GM13977 (cell line): Measurements from ENCODE around the gene MAST4.
A peak's percentile ranks its signal among the peaks of the same experiment; 100 is the strongest.

Experiments
- DNase-seq: peaks from one replicate; pipeline ENCODE4 v3.0.0; 2012; ENCODE audit warnings: low spot score
- in situ Hi-C: fragments of 300-500 bp; cut with MboI; formaldehyde crosslinking; loops from one replicate; pipeline ENCODE4 v1.12.0; 2022; ENCODE audit warnings: low sequenced_read_pairs, low pct_unique_long_range_greater_than_20kb, mixed read lengths, inconsistent platforms; ENCODE audit not compliant: unreplicated experiment
- TF ChIP-seq, protein P1 (sequence below): IDR thresholded peaks from 2 replicates; pipeline ENCODE4 v1.5.1; 2012; ENCODE audit warnings: mild to moderate bottlenecking, control low read depth; ENCODE audit not compliant: insufficient read depth; ENCODE audit errors: extremely low read depth, missing control alignments

The MAST4 gene

DNA sequence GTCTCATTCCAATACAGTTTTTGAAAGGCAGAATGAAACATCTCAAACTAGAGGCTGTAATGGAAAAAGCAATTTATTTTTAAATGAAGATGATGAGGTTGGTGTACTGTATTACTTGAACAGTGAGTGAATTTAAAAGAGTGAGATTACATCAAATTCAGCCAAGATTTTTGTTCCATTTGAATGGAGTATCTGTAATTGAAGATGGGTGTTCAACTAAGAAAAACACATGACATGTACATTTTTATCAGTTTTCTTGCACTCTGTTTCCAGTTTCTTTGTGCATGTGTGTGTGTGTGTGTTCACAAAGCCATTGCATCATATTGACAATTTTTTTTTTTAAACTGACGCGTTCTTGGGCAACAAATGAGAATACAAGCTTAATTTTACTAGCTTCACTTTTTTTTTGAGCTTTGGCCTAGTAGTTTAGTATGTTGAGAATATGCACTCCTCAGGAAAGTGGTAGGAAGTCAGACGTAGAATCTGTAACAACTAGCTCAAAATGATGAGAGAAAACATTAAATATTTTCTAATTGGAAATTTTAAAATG is 243.5 kb downstream of the MAST4 start:
- in situ Hi-C loops = no loop called here
- TF ChIP-seq, protein P1, sequence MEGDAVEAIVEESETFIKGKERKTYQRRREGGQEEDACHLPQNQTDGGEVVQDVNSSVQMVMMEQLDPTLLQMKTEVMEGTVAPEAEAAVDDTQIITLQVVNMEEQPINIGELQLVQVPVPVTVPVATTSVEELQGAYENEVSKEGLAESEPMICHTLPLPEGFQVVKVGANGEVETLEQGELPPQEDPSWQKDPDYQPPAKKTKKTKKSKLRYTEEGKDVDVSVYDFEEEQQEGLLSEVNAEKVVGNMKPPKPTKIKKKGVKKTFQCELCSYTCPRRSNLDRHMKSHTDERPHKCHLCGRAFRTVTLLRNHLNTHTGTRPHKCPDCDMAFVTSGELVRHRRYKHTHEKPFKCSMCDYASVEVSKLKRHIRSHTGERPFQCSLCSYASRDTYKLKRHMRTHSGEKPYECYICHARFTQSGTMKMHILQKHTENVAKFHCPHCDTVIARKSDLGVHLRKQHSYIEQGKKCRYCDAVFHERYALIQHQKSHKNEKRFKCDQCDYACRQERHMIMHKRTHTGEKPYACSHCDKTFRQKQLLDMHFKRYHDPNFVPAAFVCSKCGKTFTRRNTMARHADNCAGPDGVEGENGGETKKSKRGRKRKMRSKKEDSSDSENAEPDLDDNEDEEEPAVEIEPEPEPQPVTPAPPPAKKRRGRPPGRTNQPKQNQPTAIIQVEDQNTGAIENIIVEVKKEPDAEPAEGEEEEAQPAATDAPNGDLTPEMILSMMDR = no peak
- no peak for DNase-seq

DNA sequence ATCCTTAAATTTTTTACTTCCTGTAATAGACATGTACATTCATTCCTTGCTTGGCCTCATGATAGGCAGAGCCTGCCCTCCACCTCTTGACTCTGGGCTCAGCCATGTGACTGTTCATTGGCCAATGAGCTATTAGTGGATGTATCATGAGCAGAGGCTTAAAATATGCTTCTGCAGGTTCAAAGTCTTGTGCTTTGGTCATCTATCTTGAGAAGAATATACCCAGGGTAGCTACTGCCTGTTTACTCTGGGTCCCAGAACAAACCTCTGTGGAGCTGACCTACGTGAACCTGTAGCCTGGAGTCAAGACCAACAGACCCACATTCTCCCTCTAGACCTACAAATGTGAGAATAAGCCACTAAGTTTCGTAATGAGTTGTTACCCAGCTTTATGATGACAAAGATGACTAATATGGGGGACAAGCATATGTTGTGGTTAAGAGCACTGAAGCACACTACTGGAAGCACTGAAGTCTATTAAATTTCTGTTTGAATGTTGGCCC is 244.4 kb downstream of the MAST4 start:
- peak; percentile 51 for DNase-seq
- TF ChIP-seq, protein P1 = no peak
- in situ Hi-C loops = no loop called here

DNA sequence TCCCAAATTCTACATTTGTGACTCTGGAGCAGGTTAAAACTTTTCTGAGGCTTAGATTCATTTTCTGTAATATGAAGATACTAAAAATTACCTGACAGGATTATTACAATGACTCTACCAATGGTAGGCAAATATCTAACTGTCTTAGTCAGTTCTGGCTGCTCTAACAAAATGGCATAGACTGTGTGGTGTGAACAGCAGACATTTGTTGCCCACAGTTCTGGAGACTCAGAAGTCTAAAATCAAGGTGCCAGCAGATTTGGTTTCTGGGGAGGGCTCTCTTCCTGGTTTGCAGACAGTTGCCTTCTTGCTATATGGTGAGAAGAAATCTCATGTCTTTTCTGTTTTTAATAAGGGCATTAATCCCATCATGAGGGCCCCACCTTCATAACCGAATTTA is 245.1 kb downstream of the MAST4 start:
- in situ Hi-C loops = no loop called here
- no peak for DNase-seq
- TF ChIP-seq, protein P1 = no peak

DNA sequence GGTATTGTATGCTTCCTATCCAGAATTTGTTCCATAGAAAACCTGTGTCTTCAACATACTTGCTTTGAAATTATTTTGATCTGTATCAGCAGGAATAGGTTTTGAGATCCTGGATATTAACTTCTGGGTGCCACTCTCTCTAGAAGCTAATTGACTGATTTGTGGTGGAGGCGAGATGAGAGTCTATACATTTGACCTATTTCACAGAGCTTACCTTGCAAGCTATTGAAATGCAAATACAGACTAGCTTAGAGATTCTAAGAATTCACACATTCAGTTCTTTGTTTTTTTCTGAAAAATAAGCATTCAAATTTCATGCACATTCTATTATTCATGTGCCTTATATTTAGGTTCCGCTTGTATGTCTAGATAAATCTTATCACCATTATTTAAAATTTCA is 246.3 kb downstream of the MAST4 start:
- DNase-seq = no peak
- in situ Hi-C loops = no loop called here
- TF ChIP-seq, protein P1 = no peak

DNA sequence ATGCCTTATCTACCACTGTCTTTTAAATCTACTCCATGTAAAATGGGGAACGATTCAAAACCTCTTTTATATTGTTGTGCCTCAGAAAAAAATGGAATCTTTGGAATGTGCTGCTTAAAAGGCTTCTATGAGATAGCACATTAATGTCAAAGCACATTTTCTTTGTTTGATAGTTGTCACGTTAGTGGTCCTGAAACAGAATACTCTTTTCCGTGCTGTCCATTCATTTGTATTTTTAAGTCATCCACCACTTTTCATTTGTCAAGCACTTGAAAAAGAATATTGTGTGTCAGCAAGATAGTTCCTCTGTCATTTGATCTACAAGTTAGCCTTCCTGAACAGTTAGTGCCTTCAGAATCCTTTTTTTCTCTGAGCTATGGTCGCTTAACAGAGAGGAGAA is 246.9 kb downstream of the MAST4 start:
- DNase-seq = no peak
- in situ Hi-C loops = no loop called here
- TF ChIP-seq, protein P1 = no peak

DNA sequence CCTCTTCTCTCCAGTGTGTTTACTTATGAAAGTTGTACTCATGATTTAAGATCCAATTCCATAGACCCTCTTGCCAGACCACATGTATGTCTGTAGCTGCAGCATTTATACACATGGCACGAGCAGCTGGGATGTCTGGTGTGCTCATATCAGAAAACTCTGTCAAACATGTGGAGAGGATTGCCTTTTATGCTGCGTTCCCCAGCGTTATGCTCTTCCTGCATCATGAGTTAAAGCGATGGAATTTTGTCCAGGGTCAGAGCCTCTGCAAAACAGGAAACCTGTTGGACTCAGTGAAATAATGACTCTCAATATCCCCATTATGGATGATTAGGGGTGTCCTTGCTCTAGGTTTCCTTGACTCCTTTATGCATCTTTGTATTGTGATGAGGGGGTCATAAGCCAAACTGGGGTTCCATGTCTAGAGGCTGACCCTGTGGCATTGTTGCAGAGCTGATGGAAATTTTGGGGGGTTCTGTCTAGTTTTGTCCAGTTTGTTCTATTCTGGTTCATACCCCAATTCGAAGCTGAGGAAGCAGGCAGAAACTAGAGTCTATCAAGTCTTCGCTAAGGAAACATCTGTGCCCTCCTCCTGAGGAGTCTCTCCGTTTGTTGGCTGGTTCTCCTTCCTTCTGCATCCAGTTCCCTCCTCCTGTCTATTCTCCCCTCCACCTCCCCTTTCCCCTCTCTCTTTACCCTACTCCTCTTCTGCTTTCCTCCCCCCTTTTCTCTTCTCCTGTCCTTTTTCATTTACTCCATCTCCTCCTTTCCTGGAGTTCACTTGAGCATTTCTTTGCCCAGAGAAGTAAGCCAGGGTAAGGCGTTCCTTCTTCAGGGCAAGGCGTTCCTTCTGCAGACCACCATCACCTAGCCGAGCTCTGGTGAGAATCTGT is 252.8 kb downstream of the MAST4 start:
- in situ Hi-C loops = no loop called here
- TF ChIP-seq, protein P1 = no peak
- no peak for DNase-seq
